Natural killer cell treated with Interleukin-12 subunit alpha and Interleukin-12 subunit beta and Interleukin-15 and Interleukin-18, amount 100 ng/mL, for 72 hours (primary cell): Measurements from ENCODE around the gene PPM1L. TPM values are rescaled to one million over a fixed set of nuclear protein-coding genes. Genes with fewer than 3 reads are reported as not detected.

Experiments used
- ATAC-seq, 2 donors: fragments of 150-1000 bp; cut with Tn5 transposase in 1 of 2; sonication (Bioruptor Pico), chemical (Tn5 transposase) in 1 of 2; 2 replicates each; pipeline ENCODE4 v1.10.0; 2021
- DNase-seq: peaks from one replicate; pipeline ENCODE4 v3.0.0; 2022; ENCODE audit warnings: low spot score
- H3K27ac Mint-ChIP-seq, 2 donors: 1 replicate in 1 of 2; 2 replicates in 1 of 2; pipeline ENCODE4 v1.8.0; 2022; ENCODE audit warnings: mixed read lengths in 2 of 2, mild to moderate bottlenecking in 1 of 2, moderate library complexity in 1 of 2
- H3K27me3 Mint-ChIP-seq, 2 donors: 1 replicate in 1 of 2; 2 replicates in 1 of 2; pipeline ENCODE4 v1.8.0; 2022; ENCODE audit warnings: mixed read lengths in 2 of 2
- H3K36me3 Mint-ChIP-seq: one replicate; pipeline ENCODE4 v1.8.0; 2022; ENCODE audit warnings: mixed read lengths
- H3K4me1 Mint-ChIP-seq, 2 donors: 1 replicate in 1 of 2; 2 replicates in 1 of 2; pipeline ENCODE4 v1.8.0; 2022; ENCODE audit warnings: low read depth in 2 of 2, mixed read lengths in 2 of 2, mild to moderate bottlenecking in 1 of 2
- H3K4me3 Mint-ChIP-seq: one replicate; pipeline ENCODE4 v1.8.0; 2022; ENCODE audit warnings: mixed read lengths
- H3K9me3 Mint-ChIP-seq: 2 replicates; pipeline ENCODE4 v1.8.0; 2022; ENCODE audit warnings: mixed read lengths
- total RNA-seq, 2 donors: library from RNA; stranded (reverse); gene quantifications; one replicate each; pipeline ENCODE4 v1.2.3, GENCODE V29; 2022

Gene PPM1L
- total RNA-seq, 2 donors from 2014 or later = 14.9 to 15.2 TPM

GRCh38 chr3:160919942-160920341, 163.9 kb downstream of the PPM1L start:
- ATAC-seq (no peak), DNase-seq (no peak)
- Mint-ChIP-seq H3K4me3 (no peak overlapping the region), H3K36me3 (no peaks in the 10 kb centered on the region), H3K4me1 (peaks cover 0 to 2% of the 10 kb centered on the region in 2 donors), H3K27ac (no peak overlapping the region), H3K27me3 (no peaks in the 10 kb centered on the region), H3K9me3 (no peaks in the 10 kb centered on the region)

GRCh38 chr3:160921020-160921635, 165.1 kb downstream of the PPM1L start:
- H3K36me3 Mint-ChIP-seq = no peaks in the 10 kb centered on the region
- no peak for ATAC-seq
- peaks cover 0 to 2% of the 10 kb centered on the region in 2 donors for H3K4me1 Mint-ChIP-seq
- no peaks in the 10 kb centered on the region for H3K27me3 Mint-ChIP-seq
- no peak overlapping the region for H3K27ac Mint-ChIP-seq
- no peak for DNase-seq
- no peak overlapping the region for H3K4me3 Mint-ChIP-seq
- H3K9me3 Mint-ChIP-seq = no peaks in the 10 kb centered on the region

- H3K4me3 Mint-ChIP-seq = no peak overlapping the region
- no peak for ATAC-seq
- DNase-seq = no peak
- H3K4me1 Mint-ChIP-seq = peaks cover 8 to 12% of the 10 kb centered on the region in 2 donors
- no peaks in the 10 kb centered on the region for H3K36me3 Mint-ChIP-seq
- H3K27ac Mint-ChIP-seq = no peak overlapping the region
- H3K27me3 Mint-ChIP-seq = no peaks in the 10 kb centered on the region
- H3K9me3 Mint-ChIP-seq = no peaks in the 10 kb centered on the region
Measured at GRCh38 chr3:160924776-160925175, 168.7 kb downstream of the PPM1L start.

GRCh38 chr3:160927620-160928019, 171.6 kb downstream of the PPM1L start:
- Mint-ChIP-seq H3K27me3 (no peaks in the 10 kb centered on the region), H3K27ac (no peak overlapping the region), H3K36me3 (no peaks in the 10 kb centered on the region), H3K4me1 (peaks cover 20 to 24% of the 10 kb centered on the region in 2 donors), H3K9me3 (no peaks in the 10 kb centered on the region), H3K4me3 (no peak overlapping the region)
- DNase-seq (no peak), ATAC-seq (no peak)

GRCh38 chr3:160928183-160928726, 172.2 kb downstream of the PPM1L start:
- Mint-ChIP-seq H3K36me3 (no peaks in the 10 kb centered on the region), H3K4me3 (no peak overlapping the region), H3K4me1 (peaks cover 20 to 24% of the 10 kb centered on the region in 2 donors), H3K9me3 (no peaks in the 10 kb centered on the region), H3K27ac (no peak overlapping the region), H3K27me3 (no peaks in the 10 kb centered on the region)
- DNase-seq = no peak
- ATAC-seq = no peak

- Mint-ChIP-seq H3K4me3 (no peak overlapping the region), H3K36me3 (no peaks in the 10 kb centered on the region), H3K4me1 (peaks cover 20 to 24% of the 10 kb centered on the region in 2 donors), H3K27ac (peak overlapping the region in 1 of 2 donors; percentile 68), H3K27me3 (no peaks in the 10 kb centered on the region), H3K9me3 (no peaks in the 10 kb centered on the region)
- DNase-seq = no peak
- ATAC-seq = no peak
Measured at GRCh38 chr3:160929595-160929994, 173.6 kb downstream of the PPM1L start.

GRCh38 chr3:160931474-160931873, 175.4 kb downstream of the PPM1L start:
- no peak overlapping the region for H3K4me3 Mint-ChIP-seq
- H3K27ac Mint-ChIP-seq = peak overlapping the region in 1 of 2 donors; percentile 66
- no peaks in the 10 kb centered on the region for H3K27me3 Mint-ChIP-seq
- H3K36me3 Mint-ChIP-seq = no peaks in the 10 kb centered on the region
- ATAC-seq = no peak
- no peaks in the 10 kb centered on the region for H3K9me3 Mint-ChIP-seq
- H3K4me1 Mint-ChIP-seq = peaks cover 22 to 31% of the 10 kb centered on the region in 2 donors
- DNase-seq = no peak

- no peak for DNase-seq
- Mint-ChIP-seq H3K4me3 (no peak overlapping the region), H3K36me3 (no peaks in the 10 kb centered on the region), H3K27me3 (no peaks in the 10 kb centered on the region), H3K4me1 (peaks cover 11 to 15% of the 10 kb centered on the region in 2 donors), H3K9me3 (no peaks in the 10 kb centered on the region), H3K27ac (no peak overlapping the region)
- no peak for ATAC-seq
Measured at GRCh38 chr3:160935413-160936095, 179.5 kb downstream of the PPM1L start.

- H3K27me3 Mint-ChIP-seq = no peaks in the 10 kb centered on the region
- H3K4me3 Mint-ChIP-seq = no peak overlapping the region
- no peak overlapping the region for H3K27ac Mint-ChIP-seq
- H3K9me3 Mint-ChIP-seq = no peaks in the 10 kb centered on the region
- no peaks in the 10 kb centered on the region for H3K36me3 Mint-ChIP-seq
- ATAC-seq = peak; percentile 68 to 81
- DNase-seq = peak; percentile 71
- peaks cover 8 to 14% of the 10 kb centered on the region in 2 donors for H3K4me1 Mint-ChIP-seq
Measured at GRCh38 chr3:160941885-160942494, 186.0 kb downstream of the PPM1L start.

- Mint-ChIP-seq H3K4me3 (no peak overlapping the region), H3K9me3 (no peaks in the 10 kb centered on the region), H3K36me3 (no peaks in the 10 kb centered on the region), H3K27ac (no peak overlapping the region), H3K27me3 (no peaks in the 10 kb centered on the region), H3K4me1 (peaks cover 8 to 14% of the 10 kb centered on the region in 2 donors)
- ATAC-seq (no peak), DNase-seq (no peak)
Measured at GRCh38 chr3:160943996-160944395, 188.0 kb downstream of the PPM1L start.

- Mint-ChIP-seq H3K9me3 (no peaks in the 10 kb centered on the region), H3K27ac (no peak overlapping the region), H3K4me1 (peaks cover 18% of the 10 kb centered on the region in 2 donors), H3K4me3 (no peak overlapping the region), H3K36me3 (no peaks in the 10 kb centered on the region), H3K27me3 (no peaks in the 10 kb centered on the region)
- DNase-seq (no peak), ATAC-seq (no peak)
Measured at GRCh38 chr3:160945336-160945735, 189.3 kb downstream of the PPM1L start.

- no peaks in the 10 kb centered on the region for H3K27me3 Mint-ChIP-seq
- H3K4me3 Mint-ChIP-seq = no peak overlapping the region
- H3K36me3 Mint-ChIP-seq = no peaks in the 10 kb centered on the region
- H3K4me1 Mint-ChIP-seq = peaks cover 14 to 16% of the 10 kb centered on the region in 2 donors
- DNase-seq (no peak), ATAC-seq (no peak)
- no peaks in the 10 kb centered on the region for H3K9me3 Mint-ChIP-seq
- H3K27ac Mint-ChIP-seq = no peak overlapping the region
Measured at GRCh38 chr3:160948273-160948672, 192.2 kb downstream of the PPM1L start.

GRCh38 chr3:160949460-160949859, 193.4 kb downstream of the PPM1L start:
- H3K27me3 Mint-ChIP-seq = no peaks in the 10 kb centered on the region
- no peak overlapping the region for H3K4me3 Mint-ChIP-seq
- H3K36me3 Mint-ChIP-seq = no peaks in the 10 kb centered on the region
- DNase-seq (no peak), ATAC-seq (no peak)
- no peak overlapping the region for H3K27ac Mint-ChIP-seq
- no peaks in the 10 kb centered on the region for H3K9me3 Mint-ChIP-seq
- H3K4me1 Mint-ChIP-seq = peaks cover 14 to 16% of the 10 kb centered on the region in 2 donors

GRCh38 chr3:160950542-160950941, 194.5 kb downstream of the PPM1L start:
- Mint-ChIP-seq H3K27ac (no peak overlapping the region), H3K9me3 (no peaks in the 10 kb centered on the region), H3K4me1 (peaks cover 14 to 16% of the 10 kb centered on the region in 2 donors), H3K27me3 (no peaks in the 10 kb centered on the region), H3K4me3 (no peak overlapping the region), H3K36me3 (no peaks in the 10 kb centered on the region)
- DNase-seq (no peak), ATAC-seq (no peak)
